Measurements from ENCODE around the gene RALGDS. TPM values are rescaled to one million over a fixed set of nuclear protein-coding genes. Genes with fewer than 3 reads are reported as not detected.

Gene RALGDS
- total RNA-seq, 1 experiment from 2014 or later, result 25.8 TPM

- Histone ChIP-seq H3K27ac (ENCODE audit: low read length) (no peak overlapping the region), H3K9me3 (ENCODE audit: control insufficient read depth, insufficient read depth, low read depth, low read length) (no peaks in the 10 kb centered on the region), H3K36me3 (ENCODE audit: control insufficient read depth, insufficient read depth, low read length) (no peaks in the 10 kb centered on the region), H3K4me1 (ENCODE audit: control insufficient read depth, insufficient read depth, low read length) (no peaks in the 10 kb centered on the region), H3K4me3 (ENCODE audit: low read depth in 2 of 2, low read length in 2 of 2) (no peak overlapping the region), H3K27me3 (ENCODE audit: control insufficient read depth, insufficient read depth, low read length) (no peaks in the 10 kb centered on the region)
- ChIA-PET CTCF (no interaction called here), POLR2A (no interaction called here)
- TF ChIP-seq, protein P1, sequence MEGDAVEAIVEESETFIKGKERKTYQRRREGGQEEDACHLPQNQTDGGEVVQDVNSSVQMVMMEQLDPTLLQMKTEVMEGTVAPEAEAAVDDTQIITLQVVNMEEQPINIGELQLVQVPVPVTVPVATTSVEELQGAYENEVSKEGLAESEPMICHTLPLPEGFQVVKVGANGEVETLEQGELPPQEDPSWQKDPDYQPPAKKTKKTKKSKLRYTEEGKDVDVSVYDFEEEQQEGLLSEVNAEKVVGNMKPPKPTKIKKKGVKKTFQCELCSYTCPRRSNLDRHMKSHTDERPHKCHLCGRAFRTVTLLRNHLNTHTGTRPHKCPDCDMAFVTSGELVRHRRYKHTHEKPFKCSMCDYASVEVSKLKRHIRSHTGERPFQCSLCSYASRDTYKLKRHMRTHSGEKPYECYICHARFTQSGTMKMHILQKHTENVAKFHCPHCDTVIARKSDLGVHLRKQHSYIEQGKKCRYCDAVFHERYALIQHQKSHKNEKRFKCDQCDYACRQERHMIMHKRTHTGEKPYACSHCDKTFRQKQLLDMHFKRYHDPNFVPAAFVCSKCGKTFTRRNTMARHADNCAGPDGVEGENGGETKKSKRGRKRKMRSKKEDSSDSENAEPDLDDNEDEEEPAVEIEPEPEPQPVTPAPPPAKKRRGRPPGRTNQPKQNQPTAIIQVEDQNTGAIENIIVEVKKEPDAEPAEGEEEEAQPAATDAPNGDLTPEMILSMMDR (IDR thresholded peaks at IDR 0.05), result no peak
- TF ChIP-seq, protein P2, sequence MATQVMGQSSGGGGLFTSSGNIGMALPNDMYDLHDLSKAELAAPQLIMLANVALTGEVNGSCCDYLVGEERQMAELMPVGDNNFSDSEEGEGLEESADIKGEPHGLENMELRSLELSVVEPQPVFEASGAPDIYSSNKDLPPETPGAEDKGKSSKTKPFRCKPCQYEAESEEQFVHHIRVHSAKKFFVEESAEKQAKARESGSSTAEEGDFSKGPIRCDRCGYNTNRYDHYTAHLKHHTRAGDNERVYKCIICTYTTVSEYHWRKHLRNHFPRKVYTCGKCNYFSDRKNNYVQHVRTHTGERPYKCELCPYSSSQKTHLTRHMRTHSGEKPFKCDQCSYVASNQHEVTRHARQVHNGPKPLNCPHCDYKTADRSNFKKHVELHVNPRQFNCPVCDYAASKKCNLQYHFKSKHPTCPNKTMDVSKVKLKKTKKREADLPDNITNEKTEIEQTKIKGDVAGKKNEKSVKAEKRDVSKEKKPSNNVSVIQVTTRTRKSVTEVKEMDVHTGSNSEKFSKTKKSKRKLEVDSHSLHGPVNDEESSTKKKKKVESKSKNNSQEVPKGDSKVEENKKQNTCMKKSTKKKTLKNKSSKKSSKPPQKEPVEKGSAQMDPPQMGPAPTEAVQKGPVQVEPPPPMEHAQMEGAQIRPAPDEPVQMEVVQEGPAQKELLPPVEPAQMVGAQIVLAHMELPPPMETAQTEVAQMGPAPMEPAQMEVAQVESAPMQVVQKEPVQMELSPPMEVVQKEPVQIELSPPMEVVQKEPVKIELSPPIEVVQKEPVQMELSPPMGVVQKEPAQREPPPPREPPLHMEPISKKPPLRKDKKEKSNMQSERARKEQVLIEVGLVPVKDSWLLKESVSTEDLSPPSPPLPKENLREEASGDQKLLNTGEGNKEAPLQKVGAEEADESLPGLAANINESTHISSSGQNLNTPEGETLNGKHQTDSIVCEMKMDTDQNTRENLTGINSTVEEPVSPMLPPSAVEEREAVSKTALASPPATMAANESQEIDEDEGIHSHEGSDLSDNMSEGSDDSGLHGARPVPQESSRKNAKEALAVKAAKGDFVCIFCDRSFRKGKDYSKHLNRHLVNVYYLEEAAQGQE (IDR thresholded peaks at IDR 0.05; ENCODE audit: insufficient read depth in 1 of 2, low read depth in 2 of 2, low read length in 1 of 2), result no peak
- DNase-seq (ENCODE audit: low read depth, low spot score), result no peak
- in situ Hi-C loops (cut with HindIII; ENCODE audit: low pct_unique_long_range_greater_than_20kb, low sequenced_read_pairs), result no loop called here
- BruUV-seq (replicated peaks), result no TSS peak
- no peak for ATAC-seq
- intact Hi-C loops (cut with micrococcal nuclease; ENCODE audit: unreplicated experiment), result no loop called here
Measured at GRCh38 chr9:133107245-133107722, 13.8 kb downstream of the RALGDS start.

DNA sequence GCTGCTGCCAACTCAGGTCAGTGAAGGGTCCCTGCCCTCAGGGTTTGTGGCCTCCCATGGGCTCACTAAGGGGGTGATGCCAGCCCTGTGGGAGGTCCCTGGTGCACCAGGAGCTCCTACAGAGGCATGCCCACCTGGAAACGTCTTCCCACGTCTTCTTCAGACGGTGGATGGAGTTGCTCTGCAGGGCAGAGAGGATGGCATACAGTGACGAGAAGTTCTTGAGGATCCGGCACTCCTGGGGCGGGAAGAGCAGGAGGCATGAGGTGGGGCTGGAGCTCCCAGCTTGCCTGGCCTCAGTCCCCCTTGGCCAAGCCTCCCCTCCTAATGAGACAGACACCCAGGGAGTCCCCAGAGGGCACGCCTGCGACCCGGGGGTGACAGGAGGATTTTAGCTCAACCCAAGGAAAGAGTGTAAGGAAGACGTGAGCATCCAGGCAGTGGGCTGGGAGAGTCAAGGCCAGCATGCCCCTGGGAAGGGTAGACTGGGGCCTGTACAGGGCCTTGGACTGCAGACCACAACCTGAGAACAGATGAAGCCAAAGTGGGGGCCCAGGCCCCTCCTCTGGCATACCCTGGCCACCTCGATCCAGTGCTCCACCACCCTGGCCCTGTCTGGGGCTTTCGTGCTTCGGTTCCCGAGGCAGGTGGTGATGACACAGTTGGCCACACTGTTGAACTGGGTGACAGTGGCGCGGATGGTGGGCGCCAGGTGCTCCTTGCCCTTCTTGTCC is 14.4 kb downstream of the RALGDS start:
- POLR2A ChIA-PET, result no interaction called here
- TF ChIP-seq, protein P1 (IDR thresholded peaks at IDR 0.05), result no peak
- TF ChIP-seq POLR2AphosphoS5 (IDR thresholded peaks at IDR 0.05; ENCODE audit: low read depth, low read length) (no peak), TCF7L2 (IDR thresholded peaks at IDR 0.05; ENCODE audit: low read depth, low read length) (no peak), SIN3A (IDR thresholded peaks at IDR 0.05; ENCODE audit: borderline replicate concordance, insufficient read depth, low read depth, low read length) (no peak)
- TF ChIP-seq, protein P2 (IDR thresholded peaks at IDR 0.05; ENCODE audit: insufficient read depth in 1 of 2, low read depth in 2 of 2, low read length in 1 of 2), result no peak
- no TSS peak for BruUV-seq (replicated peaks)
- Histone ChIP-seq H3K4me1 (ENCODE audit: control insufficient read depth, insufficient read depth, low read length) (no peaks in the 10 kb centered on the region), H3K27me3 (ENCODE audit: control insufficient read depth, insufficient read depth, low read length) (no peaks in the 10 kb centered on the region), H3K27ac (ENCODE audit: low read length) (no peak overlapping the region), H3K4me3 (ENCODE audit: low read depth in 2 of 2, low read length in 2 of 2) (no peak overlapping the region), H3K9me3 (ENCODE audit: control insufficient read depth, insufficient read depth, low read depth, low read length) (no peaks in the 10 kb centered on the region), H3K36me3 (ENCODE audit: control insufficient read depth, insufficient read depth, low read length) (no peaks in the 10 kb centered on the region)
- in situ Hi-C loops (cut with HindIII; ENCODE audit: low pct_unique_long_range_greater_than_20kb, low sequenced_read_pairs) (no loop called here), intact Hi-C loops (cut with micrococcal nuclease; ENCODE audit: unreplicated experiment) (no loop called here)
- CTCF ChIA-PET, result no interaction called here
- ATAC-seq (no peak), DNase-seq (ENCODE audit: low read depth, low spot score) (no peak)
